Activated CD4-positive, CD25-positive, alpha-beta regulatory T cell (primary cell): ENCODE data around the gene LRFN2.

Experiments used
- DNase-seq, 4 experiments: peaks; one replicate each; lab custom pipeline; 2025; lab: John Stamatoyannopoulos, UW

LRFN2 gene

GRCh38 chr6:40436685-40437604 lies 150.2 kb downstream of the LRFN2 start:
- no peak for DNase-seq

GRCh38 chr6:40432982-40433381 lies 154.2 kb downstream of the LRFN2 start:
- no peak for DNase-seq

DNA sequence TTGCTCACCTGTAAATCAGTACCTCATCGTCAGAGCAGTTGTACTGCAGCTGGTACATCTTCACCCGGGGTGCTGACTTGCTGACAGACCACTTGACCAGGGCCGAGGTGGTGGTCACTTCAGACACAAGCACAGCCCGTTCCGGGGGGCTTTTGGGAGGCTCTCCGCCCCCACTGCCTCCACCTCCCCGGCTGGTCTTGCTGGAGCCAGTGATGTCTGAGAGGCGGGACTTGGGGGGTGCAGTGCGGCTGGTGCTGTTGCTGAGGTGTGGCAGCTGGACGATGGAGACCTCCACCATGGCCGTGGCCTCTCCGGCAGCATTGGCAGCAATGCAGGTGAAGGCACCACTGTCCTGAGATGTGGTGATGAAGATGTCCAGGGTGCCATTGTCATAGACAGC lies 155.5 kb downstream of the LRFN2 start:
- DNase-seq, result no peak

DNA sequence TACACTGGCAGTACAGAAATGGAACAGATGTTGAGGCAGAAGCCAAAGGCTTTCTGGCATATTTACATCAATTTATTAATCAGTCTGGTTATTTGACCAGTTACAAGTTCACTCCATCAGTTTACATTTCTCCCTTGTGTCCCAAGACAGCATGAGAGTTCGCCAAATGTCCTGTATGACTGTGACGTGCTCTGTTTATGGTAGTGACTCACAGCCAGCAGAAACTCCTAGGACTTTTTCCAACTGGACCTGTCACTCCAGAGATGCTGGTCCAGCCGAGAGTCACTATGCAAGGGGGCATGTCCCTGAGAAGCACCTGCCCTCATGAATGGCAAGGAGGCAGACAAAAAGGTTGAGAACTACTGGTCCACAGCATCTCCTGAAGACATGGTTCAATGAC lies 160.0 kb downstream of the LRFN2 start:
- no peak for DNase-seq

DNA sequence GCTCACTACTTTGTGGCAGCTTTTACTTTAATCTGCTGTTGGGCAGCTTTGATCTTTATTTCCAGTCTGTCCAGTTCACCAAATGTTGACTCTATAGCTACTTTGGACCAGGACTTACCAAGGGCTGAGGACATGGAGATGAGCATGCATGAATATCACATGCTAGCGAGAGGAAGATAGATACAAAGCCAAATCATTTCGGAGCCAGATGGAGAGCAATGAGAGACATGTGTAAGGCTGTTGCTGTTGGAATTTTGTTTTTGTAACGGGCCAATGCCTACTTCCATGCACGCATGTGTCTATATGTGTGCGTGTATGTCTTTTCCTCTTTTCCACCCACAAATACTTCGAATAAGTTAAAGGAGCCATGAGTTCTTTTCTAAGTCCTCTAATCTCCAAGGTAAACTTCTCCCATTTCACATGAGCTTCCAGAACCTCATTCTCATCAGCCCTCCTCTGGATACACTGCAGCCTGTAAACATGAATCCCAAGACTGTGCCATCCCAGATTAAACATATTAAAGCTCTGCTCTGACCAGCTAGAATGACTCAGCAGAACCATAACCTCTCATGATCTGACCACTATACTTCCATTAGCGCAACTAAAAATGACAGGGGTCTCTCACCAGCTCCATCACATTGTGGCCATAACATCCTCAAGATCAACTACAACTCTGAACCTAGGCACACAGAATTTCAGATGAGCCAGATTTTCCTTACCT lies 160.7 kb downstream of the LRFN2 start:
- DNase-seq, result no peak

GRCh38 chr6:40425192-40425919 lies 161.8 kb downstream of the LRFN2 start:
- no peak for DNase-seq

DNA sequence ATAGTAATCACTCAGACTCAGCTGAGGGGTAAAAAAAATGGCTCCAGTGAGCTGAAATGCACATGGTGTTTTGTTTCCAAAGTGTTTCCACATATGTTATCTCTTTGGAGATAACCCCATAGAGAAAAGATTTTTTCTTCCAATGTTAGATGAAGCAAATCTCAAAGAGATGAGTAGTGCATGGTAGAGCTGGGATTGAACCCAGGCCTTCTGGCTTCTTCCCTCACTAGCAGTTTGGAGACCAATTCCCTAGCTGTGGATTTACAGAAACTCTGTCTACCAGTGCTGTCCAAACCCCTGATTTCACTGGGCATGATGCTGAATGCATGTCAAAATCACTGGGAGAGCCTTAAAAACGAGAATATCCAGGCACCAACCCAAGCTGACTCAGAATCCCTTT lies 165.1 kb downstream of the LRFN2 start:
- DNase-seq, result no peak

DNA sequence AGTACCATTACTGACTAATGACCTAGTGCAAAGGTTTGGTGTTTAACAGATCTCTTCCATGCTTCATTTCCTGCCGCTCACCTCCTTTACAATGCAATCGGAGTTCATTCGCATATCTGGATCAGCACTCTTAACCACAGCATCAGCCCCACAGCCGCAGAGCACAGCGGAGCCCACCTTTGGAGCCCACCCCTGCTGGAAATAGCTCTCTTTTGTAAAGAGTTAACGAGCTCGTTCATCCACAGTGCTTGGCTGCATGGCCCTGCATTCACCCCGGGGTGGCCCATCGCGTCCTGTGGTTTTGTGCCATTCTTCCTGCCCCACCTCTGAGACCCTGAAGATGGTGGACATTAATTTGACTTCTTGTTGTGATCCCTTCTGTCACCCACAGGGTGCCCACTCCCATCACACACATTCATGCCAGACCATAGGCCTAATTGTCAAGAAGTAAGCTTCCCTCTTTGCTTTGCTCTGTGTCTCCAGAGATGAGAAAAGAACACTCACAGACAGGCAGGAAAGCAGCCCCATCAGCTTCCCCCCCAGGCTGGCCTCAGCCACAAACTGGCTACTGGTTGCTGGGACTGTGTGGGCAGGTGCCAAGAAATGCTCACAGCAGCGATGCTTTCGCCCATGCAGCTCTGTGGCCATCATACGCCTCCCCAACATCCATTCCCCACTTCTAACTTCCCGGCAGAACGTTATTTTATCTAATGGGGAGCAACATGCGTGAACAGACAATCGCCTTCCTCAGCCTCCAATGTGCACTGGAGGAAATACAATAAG lies 167.0 kb downstream of the LRFN2 start:
- no peak for DNase-seq

- DNase-seq, result no peak
Measured at GRCh38 chr6:40419377-40419776, 167.8 kb downstream of the LRFN2 start.

DNA sequence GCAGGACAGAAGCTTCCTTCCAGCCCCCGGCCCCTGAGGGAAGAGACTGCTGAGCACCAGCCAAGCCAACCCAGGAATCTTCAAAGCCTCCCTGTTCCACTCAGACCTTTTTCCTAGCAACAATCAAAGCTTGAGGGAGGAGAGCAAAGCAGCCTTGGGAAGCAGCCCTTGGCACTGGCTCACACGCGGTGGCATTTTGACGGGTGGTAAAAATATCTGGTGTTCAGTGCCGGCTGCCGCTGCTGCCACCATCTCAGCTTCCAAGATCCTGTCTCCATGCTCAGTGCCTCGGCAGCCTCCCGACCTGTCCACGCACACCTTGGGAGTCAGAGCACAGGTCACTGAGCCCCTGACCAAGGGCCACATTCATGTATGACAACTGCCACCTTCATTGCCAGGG lies 170.1 kb downstream of the LRFN2 start:
- DNase-seq, result no peak

- no peak for DNase-seq
Measured at GRCh38 chr6:40414617-40415016, 172.5 kb downstream of the LRFN2 start.

- DNase-seq, result no peak
Measured at GRCh38 chr6:40413239-40413638, 173.9 kb downstream of the LRFN2 start.

DNA sequence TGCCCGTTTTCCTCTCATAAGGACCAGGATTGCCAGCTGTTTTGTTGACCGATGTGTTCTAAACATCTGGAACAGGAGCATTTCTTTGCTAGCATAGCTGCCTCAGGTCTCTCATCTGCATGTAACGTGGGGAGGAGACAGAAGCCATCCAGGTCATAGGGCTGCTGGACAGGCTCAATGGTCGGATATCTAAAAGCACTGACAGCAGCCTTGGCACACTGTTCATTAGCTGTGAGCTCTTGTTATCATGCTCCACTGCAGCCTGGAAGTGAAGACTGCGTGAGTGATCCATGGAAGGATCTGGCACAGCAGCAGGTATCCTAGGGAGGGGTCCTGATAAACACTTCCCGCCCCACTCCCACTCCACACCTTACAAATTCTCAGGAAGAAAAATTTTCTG lies 175.3 kb downstream of the LRFN2 start:
- DNase-seq, result no peak

- no peak for DNase-seq
Measured at GRCh38 chr6:40410821-40411220, 176.3 kb downstream of the LRFN2 start.

GRCh38 chr6:40409716-40410397 lies 177.3 kb downstream of the LRFN2 start:
- DNase-seq, result no peak

DNA sequence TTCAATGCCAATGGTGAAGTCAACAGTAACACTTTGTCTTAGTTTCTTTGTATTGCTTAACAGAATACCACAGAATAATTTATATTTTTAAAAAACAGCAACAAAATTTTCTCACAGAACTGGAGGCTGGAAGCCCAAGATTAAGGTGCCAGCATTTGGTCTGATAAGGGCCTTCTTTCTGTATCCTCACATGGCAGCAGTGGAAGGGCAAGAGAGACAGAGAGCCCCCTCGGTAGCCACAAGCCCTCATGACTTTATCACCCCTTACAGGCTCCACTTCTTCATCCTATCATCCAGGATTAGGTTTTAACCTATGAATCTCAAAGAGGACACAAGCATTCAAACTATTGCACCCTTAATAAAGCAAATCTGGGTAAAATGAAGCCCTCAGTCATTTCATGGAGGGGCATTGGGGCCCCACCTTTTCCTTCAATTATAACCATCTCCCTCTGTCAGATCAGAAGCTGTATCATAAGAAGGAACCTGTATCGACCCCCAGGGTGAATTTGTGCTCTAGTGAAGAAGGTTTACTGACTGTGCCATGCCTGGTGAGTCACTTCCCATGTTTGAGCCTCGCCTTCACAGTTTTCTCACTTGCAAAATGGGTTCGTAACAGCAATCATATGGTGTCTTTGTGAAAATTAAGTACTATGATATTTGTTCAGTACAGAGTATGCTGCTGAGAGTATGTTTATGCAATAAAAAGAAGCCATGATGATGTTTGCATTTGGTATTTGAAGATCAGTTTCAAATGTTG lies 178.2 kb downstream of the LRFN2 start:
- no peak for DNase-seq

DNA sequence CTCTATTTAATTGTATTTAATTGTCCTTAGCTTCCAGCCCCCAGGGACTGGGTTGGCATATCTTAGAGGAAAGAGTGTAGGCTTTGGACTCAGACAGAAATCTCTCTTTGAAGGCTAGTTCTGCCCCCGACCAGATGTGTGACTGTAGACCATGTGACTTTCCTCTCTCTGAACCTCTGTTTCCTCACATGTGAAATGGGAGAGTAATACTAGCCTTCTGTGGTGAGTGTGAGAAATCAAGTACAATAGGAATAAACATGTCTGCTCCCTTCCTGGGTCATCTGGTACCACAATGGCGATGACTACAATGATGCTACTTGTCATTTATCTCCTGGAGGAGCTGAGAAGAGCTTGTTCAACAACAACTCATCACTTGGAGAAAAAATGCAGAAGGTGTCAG lies 179.9 kb downstream of the LRFN2 start:
- DNase-seq, result no peak

DNA sequence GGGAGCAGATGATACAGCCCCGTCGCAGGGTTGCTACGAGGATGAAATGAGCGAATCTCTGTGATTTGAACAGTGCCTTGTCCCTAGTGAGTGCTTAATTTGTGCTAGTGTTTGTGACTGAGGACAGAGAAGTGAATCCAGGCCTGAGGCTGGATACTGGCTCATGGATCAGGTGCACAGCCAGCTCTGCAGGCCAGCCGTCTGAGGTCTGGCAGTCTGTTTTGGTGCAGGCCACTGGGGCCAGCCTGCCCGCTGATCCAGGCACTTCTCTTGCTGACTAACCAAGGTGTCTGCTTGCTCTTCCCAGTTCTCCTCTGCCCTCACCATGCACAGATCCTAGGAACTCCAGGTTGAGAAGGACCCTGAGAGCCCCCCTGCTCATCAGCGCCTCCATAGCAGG lies 181.0 kb downstream of the LRFN2 start:
- no peak for DNase-seq

- DNase-seq, result no peak
Measured at GRCh38 chr6:40400738-40401137, 186.4 kb downstream of the LRFN2 start.

GRCh38 chr6:40399888-40400457 lies 187.2 kb downstream of the LRFN2 start:
- no peak for DNase-seq
